ENCODE data around the gene INPP4B. TPM values are rescaled to one million over a fixed set of nuclear protein-coding genes. Genes with fewer than 3 reads are reported as not detected.

The INPP4B gene
- polyA plus RNA-seq, 1 of the 3 experiments (the other 2 are of a cell fraction), result 0.08 TPM

DNA sequence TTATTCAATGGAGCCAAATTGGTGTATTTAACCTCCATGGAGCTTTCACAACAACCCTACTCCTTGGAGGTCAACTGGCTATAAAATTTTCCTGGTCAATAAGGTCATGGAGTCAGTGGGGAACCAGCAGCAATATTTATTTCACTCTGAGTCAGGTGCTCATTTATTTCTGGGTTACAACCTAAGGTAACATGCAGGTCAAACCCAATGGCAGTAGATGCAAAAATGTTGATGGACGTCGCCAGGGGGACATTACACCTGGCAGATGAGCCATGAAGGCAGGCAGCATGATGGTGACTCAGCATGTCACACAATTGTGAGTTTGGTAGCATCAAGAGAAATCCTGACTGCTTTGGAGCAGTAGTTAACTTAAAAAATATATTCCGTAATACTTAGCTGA is 695.6 kb downstream of the INPP4B start:
- no peak overlapping the region for H2AFZ ChIP-seq (ENCODE audit: low read depth)
- no peaks in the 10 kb centered on the region for H3K79me2 ChIP-seq (ENCODE audit: insufficient read depth)
- no peak overlapping the region for H3K4me3 ChIP-seq (ENCODE audit: low read depth in 2 of 2, low read length in 1 of 2)
- H3K36me3 ChIP-seq (replicated peaks in 1 of 2; ENCODE audit: control insufficient read depth in 1 of 2, insufficient read depth in 2 of 2, low read length in 1 of 2), result no peaks in the 10 kb centered on the region
- no peaks in the 10 kb centered on the region for H3K4me1 ChIP-seq (ENCODE audit: control insufficient read depth in 1 of 2, insufficient read depth in 2 of 2, low read depth in 1 of 2, low read length in 1 of 2)
- POLR2A ChIA-PET, result no interaction called here
- no peak overlapping the region for H3K9ac ChIP-seq
- no peak for TF ChIP-seq REST (IDR thresholded peaks at IDR 0.05; ENCODE audit: low read depth, low read length)
- no peak for TF ChIP-seq YY1 (IDR thresholded peaks at IDR 0.05; ENCODE audit: low read depth)
- TF ChIP-seq SIN3A (IDR thresholded peaks at IDR 0.05; ENCODE audit: borderline replicate concordance, low read depth, low read length), result no peak
- no peak for TF ChIP-seq SMC3 (IDR thresholded peaks at IDR 0.05; ENCODE audit: low read depth, low read length)
- no peak for TF ChIP-seq FOSL2 (IDR thresholded peaks at IDR 0.05; ENCODE audit: borderline replicate concordance, low read depth)
- TF ChIP-seq GATA2 (CRISPR knock-in tag; IDR thresholded peaks at IDR 0.05), result no peak
- TF ChIP-seq MEF2A (IDR thresholded peaks at IDR 0.05; ENCODE audit: borderline replicate concordance, low read depth), result no peak
- TF ChIP-seq TCF12 (IDR thresholded peaks at IDR 0.05), result no peak
- TF ChIP-seq CTCF (IDR thresholded peaks at IDR 0.05), result no peak
- TF ChIP-seq EP300 (IDR thresholded peaks at IDR 0.05; ENCODE audit: borderline replicate concordance in 1 of 2, low read depth in 1 of 2, low read length in 1 of 2), result no peak
- TF ChIP-seq TEAD4 (IDR thresholded peaks at IDR 0.05; ENCODE audit: borderline replicate concordance, insufficient read depth), result no peak
- no peak for TF ChIP-seq FOXM1 (IDR thresholded peaks at IDR 0.05; ENCODE audit: low read depth)
- TF ChIP-seq TAF1 (IDR thresholded peaks at IDR 0.05; ENCODE audit: borderline replicate concordance, low read depth, low read length), result no peak
- TF ChIP-seq RXRA (IDR thresholded peaks at IDR 0.05; ENCODE audit: borderline replicate concordance, low read depth), result no peak
- TF ChIP-seq PBX3 (IDR thresholded peaks at IDR 0.05), result no peak
- TF ChIP-seq RCOR1 (IDR thresholded peaks at IDR 0.05; ENCODE audit: low read length), result no peak
- no peak for TF ChIP-seq MXI1 (IDR thresholded peaks at IDR 0.05; ENCODE audit: low read depth, low read length)
- TF ChIP-seq MAX (IDR thresholded peaks at IDR 0.05; ENCODE audit: low read depth), result no peak
- TF ChIP-seq RFX5 (IDR thresholded peaks at IDR 0.05; ENCODE audit: low read length), result no peak
- TF ChIP-seq JUND (IDR thresholded peaks at IDR 0.05), result no peak
- H3K9me2 ChIP-seq, result no peaks in the 10 kb centered on the region
- CTCF ChIA-PET, result no interaction called here
- no peaks in the 10 kb centered on the region for H3F3A ChIP-seq (replicated peaks; ENCODE audit: insufficient read depth)
- H3K9me3 ChIP-seq, result no peaks in the 10 kb centered on the region
- WGBS (ENCODE audit: low lambda C conversion rate), result 80% methylated on average over 3 of the region's 3 CpGs
- no peaks in the 10 kb centered on the region for H4K20me1 ChIP-seq (ENCODE audit: insufficient read depth)
- DNase-seq, result no peak
- H3K27me3 ChIP-seq (ENCODE audit: insufficient read depth), result no peaks in the 10 kb centered on the region
- no peak overlapping the region for H3K27ac ChIP-seq (ENCODE audit: low read depth in 2 of 2, low read length in 1 of 2)
- H3K4me2 ChIP-seq, result no peak overlapping the region
